ENCODE data around the gene ADAM22.
"Not testable (repeated sequence)": the region's sequence is repeated elsewhere in the genome, so short reads cannot be mapped to it uniquely, and the experiment has no call there.

ADAM22 gene

GRCh38 chr7:87922759-87923395, 11.2 kb upstream of the ADAM22 start:
- not testable (repeated sequence) for H3K27me3 ChIP-seq (ENCODE audit: control insufficient read depth, insufficient read depth, low read length); H3K9ac ChIP-seq (ENCODE audit: low read length); H3K36me3 ChIP-seq (ENCODE audit: control insufficient read depth, low read depth, low read length); H3K9me3 ChIP-seq (ENCODE audit: control insufficient read depth, low read depth, low read length); H3K4me3 ChIP-seq (ENCODE audit: low read length); H3K27ac ChIP-seq (ENCODE audit: low read length)
- H3K4me1 ChIP-seq (ENCODE audit: control insufficient read depth, low read depth, low read length) = peaks cover 12% of the 10 kb centered on the region

- Histone ChIP-seq H3K4me3 (ENCODE audit: low read length) (no peak overlapping the region), H3K9ac (ENCODE audit: low read length) (no peak overlapping the region), H3K27me3 (ENCODE audit: control insufficient read depth, insufficient read depth, low read length) (no peaks in the 10 kb centered on the region), H3K36me3 (ENCODE audit: control insufficient read depth, low read depth, low read length) (no peaks in the 10 kb centered on the region), H3K9me3 (ENCODE audit: control insufficient read depth, low read depth, low read length) (no peaks in the 10 kb centered on the region), H3K27ac (ENCODE audit: low read length) (peak overlapping the region; percentile 74), H3K4me1 (ENCODE audit: control insufficient read depth, low read depth, low read length) (peaks cover 12% of the 10 kb centered on the region)
Observed at GRCh38 chr7:87926581-87927461, 7.2 kb upstream of the ADAM22 start.

- H3K4me1 ChIP-seq (ENCODE audit: control insufficient read depth, low read depth, low read length) = peaks cover 5% of the 10 kb centered on the region
- H3K27ac ChIP-seq (ENCODE audit: low read length) = no peak overlapping the region
Observed at GRCh38 chr7:87933605-87933952, 472 bp upstream of the ADAM22 start.

GRCh38 chr7:87934699-87935383, 790 bp downstream of the ADAM22 start:
- Histone ChIP-seq H3K9me3 (ENCODE audit: control insufficient read depth, low read depth, low read length) (no peaks in the 10 kb centered on the region), H3K9ac (ENCODE audit: low read length) (peak overlapping the region; percentile 75), H3K27me3 (ENCODE audit: control insufficient read depth, insufficient read depth, low read length) (peaks cover 13% of the 10 kb centered on the region), H3K4me3 (ENCODE audit: low read length) (peak overlapping the region; percentile 72), H3K27ac (ENCODE audit: low read length) (no peak overlapping the region), H3K4me1 (ENCODE audit: control insufficient read depth, low read depth, low read length) (peaks cover 5% of the 10 kb centered on the region), H3K36me3 (ENCODE audit: control insufficient read depth, low read depth, low read length) (peaks cover 10% of the 10 kb centered on the region)

More at GRCh38 chr7:87933605-87933952, 472 bp upstream of the ADAM22 start:
- H3K9me3 ChIP-seq (ENCODE audit: control insufficient read depth, low read depth, low read length) = no peaks in the 10 kb centered on the region
- H3K9ac ChIP-seq (ENCODE audit: low read length) = peak overlapping the region; percentile 75
- H3K27me3 ChIP-seq (ENCODE audit: control insufficient read depth, insufficient read depth, low read length) = peaks cover 13% of the 10 kb centered on the region
- peaks cover 5% of the 10 kb centered on the region for H3K36me3 ChIP-seq (ENCODE audit: control insufficient read depth, low read depth, low read length)
- peak overlapping the region; percentile 72 for H3K4me3 ChIP-seq (ENCODE audit: low read length)

GRCh38 chr7:87935384-87935706, 1.3 kb downstream of the ADAM22 start:
- Histone ChIP-seq H3K4me1 (ENCODE audit: control insufficient read depth, low read depth, low read length) (peaks cover 5% of the 10 kb centered on the region), H3K27me3 (ENCODE audit: control insufficient read depth, insufficient read depth, low read length) (peaks cover 13% of the 10 kb centered on the region), H3K27ac (ENCODE audit: low read length) (no peak overlapping the region), H3K36me3 (ENCODE audit: control insufficient read depth, low read depth, low read length) (peaks cover 10% of the 10 kb centered on the region), H3K9me3 (ENCODE audit: control insufficient read depth, low read depth, low read length) (no peaks in the 10 kb centered on the region), H3K9ac (ENCODE audit: low read length) (peak overlapping the region; percentile 75), H3K4me3 (ENCODE audit: low read length) (peak overlapping the region; percentile 72)

GRCh38 chr7:87941138-87941537, 7.1 kb downstream of the ADAM22 start:
- Histone ChIP-seq H3K27ac (ENCODE audit: low read length) (no peak overlapping the region), H3K4me1 (ENCODE audit: control insufficient read depth, low read depth, low read length) (no peaks in the 10 kb centered on the region), H3K36me3 (ENCODE audit: control insufficient read depth, low read depth, low read length) (peaks cover 10% of the 10 kb centered on the region)

GRCh38 chr7:87944547-87944946, 10.5 kb downstream of the ADAM22 start:
- Histone ChIP-seq H3K27me3 (ENCODE audit: control insufficient read depth, insufficient read depth, low read length) (no peaks in the 10 kb centered on the region), H3K4me3 (ENCODE audit: low read length) (no peak overlapping the region), H3K36me3 (ENCODE audit: control insufficient read depth, low read depth, low read length) (no peaks in the 10 kb centered on the region), H3K9ac (ENCODE audit: low read length) (no peak overlapping the region), H3K27ac (ENCODE audit: low read length) (no peak overlapping the region), H3K4me1 (ENCODE audit: control insufficient read depth, low read depth, low read length) (no peaks in the 10 kb centered on the region), H3K9me3 (ENCODE audit: control insufficient read depth, low read depth, low read length) (no peaks in the 10 kb centered on the region)

More at GRCh38 chr7:87941138-87941537, 7.1 kb downstream of the ADAM22 start:
- Histone ChIP-seq H3K9me3 (ENCODE audit: control insufficient read depth, low read depth, low read length) (no peaks in the 10 kb centered on the region), H3K9ac (ENCODE audit: low read length) (no peak overlapping the region), H3K4me3 (ENCODE audit: low read length) (no peak overlapping the region), H3K27me3 (ENCODE audit: control insufficient read depth, insufficient read depth, low read length) (no peaks in the 10 kb centered on the region)

- H3K4me3 ChIP-seq (ENCODE audit: low read length); H3K9ac ChIP-seq (ENCODE audit: low read length); H3K9me3 ChIP-seq (ENCODE audit: control insufficient read depth, low read depth, low read length); H3K36me3 ChIP-seq (ENCODE audit: control insufficient read depth, low read depth, low read length); H3K27me3 ChIP-seq (ENCODE audit: control insufficient read depth, insufficient read depth, low read length); H3K4me1 ChIP-seq (ENCODE audit: control insufficient read depth, low read depth, low read length); H3K27ac ChIP-seq (ENCODE audit: low read length): not testable (repeated sequence)
Observed at GRCh38 chr7:87945926-87946325, 11.9 kb downstream of the ADAM22 start.

GRCh38 chr7:87948371-87948770, 14.3 kb downstream of the ADAM22 start:
- Histone ChIP-seq H3K27ac (ENCODE audit: low read length) (no peak overlapping the region), H3K9ac (ENCODE audit: low read length) (no peak overlapping the region), H3K9me3 (ENCODE audit: control insufficient read depth, low read depth, low read length) (no peaks in the 10 kb centered on the region), H3K4me3 (ENCODE audit: low read length) (no peak overlapping the region), H3K36me3 (ENCODE audit: control insufficient read depth, low read depth, low read length) (no peaks in the 10 kb centered on the region), H3K4me1 (ENCODE audit: control insufficient read depth, low read depth, low read length) (no peaks in the 10 kb centered on the region), H3K27me3 (ENCODE audit: control insufficient read depth, insufficient read depth, low read length) (no peaks in the 10 kb centered on the region)

GRCh38 chr7:87959336-87959735, 25.3 kb downstream of the ADAM22 start:
- Histone ChIP-seq H3K36me3 (ENCODE audit: control insufficient read depth, low read depth, low read length) (no peaks in the 10 kb centered on the region), H3K27ac (ENCODE audit: low read length) (no peak overlapping the region), H3K9me3 (ENCODE audit: control insufficient read depth, low read depth, low read length) (no peaks in the 10 kb centered on the region), H3K27me3 (ENCODE audit: control insufficient read depth, insufficient read depth, low read length) (no peaks in the 10 kb centered on the region), H3K4me3 (ENCODE audit: low read length) (no peak overlapping the region), H3K9ac (ENCODE audit: low read length) (no peak overlapping the region), H3K4me1 (ENCODE audit: control insufficient read depth, low read depth, low read length) (no peaks in the 10 kb centered on the region)

GRCh38 chr7:87960239-87960638, 26.2 kb downstream of the ADAM22 start:
- Histone ChIP-seq H3K36me3 (ENCODE audit: control insufficient read depth, low read depth, low read length) (no peaks in the 10 kb centered on the region), H3K27me3 (ENCODE audit: control insufficient read depth, insufficient read depth, low read length) (no peaks in the 10 kb centered on the region), H3K27ac (ENCODE audit: low read length) (no peak overlapping the region), H3K9ac (ENCODE audit: low read length) (no peak overlapping the region), H3K4me1 (ENCODE audit: control insufficient read depth, low read depth, low read length) (no peaks in the 10 kb centered on the region), H3K4me3 (ENCODE audit: low read length) (no peak overlapping the region), H3K9me3 (ENCODE audit: control insufficient read depth, low read depth, low read length) (no peaks in the 10 kb centered on the region)

Measured in iPS-18a (cell line).